ENCODE data around the gene ADCY4.

GRCh38 chr14:24360281-24360680 lies 25.4 kb upstream of the ADCY4 start:
- TF ChIP-seq POLR2A (IDR thresholded peaks at IDR 0.05) (no peak), CTCF (IDR thresholded peaks at IDR 0.05) (no peak)

Measured in right lobe of liver (tissue), 4 donors.